Esophagus muscularis mucosa (tissue), 4 donors: Measurements from ENCODE around the gene SPRED1. TPM values are rescaled to one million over a fixed set of nuclear protein-coding genes. Genes with fewer than 3 reads are reported as not detected.

Source experiments
- DNase-seq: peaks from one replicate; pipeline ENCODE4 v3.0.0-alpha.2; 2017; ENCODE audit errors: extremely low spot score
- H3K27ac ChIP-seq, 4 donors: fragments of 200-600 bp; sonication (generic); replicated peaks in 1 of 4; 1 replicate in 3 of 4; 2 replicates in 1 of 4; pipeline ENCODE4 v1.5.1; 2016 to 2019; ENCODE audit warnings: mild to moderate bottlenecking in 1 of 4
- H3K27me3 ChIP-seq, 4 donors: fragments of 200-600 bp; sonication (generic); one replicate each; pipeline versions ENCODE4 v1.5.1 to v1.6.0; 2016 to 2019
- H3K36me3 ChIP-seq, 4 donors: fragments of 200-600 bp; sonication (generic); one replicate each; pipeline ENCODE4 v1.5.1; 2016 to 2019
- H3K4me1 ChIP-seq, 4 donors: fragments of 200-600 bp; sonication (generic); one replicate each; pipeline ENCODE4 v1.5.1; 2016 to 2019
- H3K4me3 ChIP-seq, 4 donors: fragments of 200-600 bp; sonication (generic); 1 replicate in 2 of 4; 2 replicates in 2 of 4; pipeline ENCODE4 v1.5.1; 2016 to 2019; ENCODE audit warnings: mild to moderate bottlenecking in 4 of 4, moderate library complexity in 1 of 4
- H3K9me3 ChIP-seq, 4 donors: fragments of 200-600 bp; sonication (generic); 1 replicate in 3 of 4; 2 replicates in 1 of 4; pipeline ENCODE4 v1.5.1; 2016 to 2019
- CTCF ChIP-seq, 3 experiments: fragments of 200-600 bp in 2 of 3; fragments of 450-650 bp in 1 of 3; sonication (generic) in 2 of 3; IDR thresholded peaks; one replicate each; pipeline ENCODE4 v1.5.1; 2017 to 2019; ENCODE audit warnings: antibody characterized with exemption in 3 of 3, mild to moderate bottlenecking in 2 of 3, moderate library complexity in 1 of 3
- EP300 ChIP-seq: sonication (generic); formaldehyde crosslinking; IDR thresholded peaks from one replicate; pipeline ENCODE4 v1.6.1; 2017; ENCODE audit warnings: antibody characterized with exemption
- POLR2A ChIP-seq: fragments of 450-650 bp; IDR thresholded peaks from one replicate; pipeline ENCODE4 v1.6.1; 2017; ENCODE audit warnings: antibody characterized with exemption, moderate library complexity, mild to moderate bottlenecking, low read depth
- POLR2AphosphoS5 ChIP-seq, 2 donors: sonication (generic); formaldehyde crosslinking; IDR thresholded peaks; one replicate each; pipeline ENCODE4 v1.6.1; 2017; ENCODE audit warnings: antibody characterized with exemption in 2 of 2
- WGBS: methylation state at CpG from one replicate; pipeline ENCODE4 v1.1.5; 2018; 5-methylcytosine and 5-hydroxymethylcytosine counted together
- intact Hi-C: fragments of 100-400 bp; cut with DNase I; formaldehyde crosslinking; loops from one replicate; pipeline ENCODE4 v1.15.1; 2023
- total RNA-seq, 4 donors: library from RNA; depleted of rRNA; stranded (reverse); fragments of >200 nt; gene quantifications; one replicate each; pipeline versions ENCODE4 v1.1.0 to v1.2.1, GENCODE V29; 2016

Gene SPRED1
- total RNA-seq, 4 donors from 2014 or later = 14.5 to 31.1 (median 19.0) TPM

- TF ChIP-seq POLR2A (no peak), CTCF (IDR thresholded peaks at IDR 0.05) (no peak), POLR2AphosphoS5 (IDR thresholded peaks at IDR 0.05) (no peak), EP300 (no peak)
- Histone ChIP-seq H3K4me3 (no peak overlapping the region), H3K36me3 (no peaks in the 10 kb centered on the region), H3K4me1 (peaks cover 14 to 18% (median 17%) of the 10 kb centered on the region in 4 donors), H3K27me3 (no peaks in the 10 kb centered on the region), H3K27ac (peak overlapping the region in 2 of 4 donors; percentile 10 to 31), H3K9me3 (no peaks in the 10 kb centered on the region)
- 21% methylated on average over 1 of the region's 1 CpG for WGBS
- intact Hi-C loops = no loop called here
- no peak for DNase-seq
Observed at GRCh38 chr15:38377636-38378035, 125.0 kb downstream of the SPRED1 start.

GRCh38 chr15:38378161-38378560, 125.5 kb downstream of the SPRED1 start:
- intact Hi-C loops = no loop called here
- DNase-seq = no peak

GRCh38 chr15:38389924-38390542, 137.4 kb downstream of the SPRED1 start:
- Histone ChIP-seq H3K27ac (no peak overlapping the region), H3K4me3 (no peak overlapping the region), H3K27me3 (no peaks in the 10 kb centered on the region), H3K4me1 (no peaks in the 10 kb centered on the region), H3K9me3 (no peaks in the 10 kb centered on the region), H3K36me3 (no peaks in the 10 kb centered on the region)
- no peak for DNase-seq
- intact Hi-C loops = loop anchor here (10.0 kb wide), 1 partner anchor 395 kb away; no protein-coding TSS in a partner anchor
- TF ChIP-seq CTCF (IDR thresholded peaks at IDR 0.05) = peak; percentile 68 to 79 (median 71)
- TF ChIP-seq POLR2A = no peak
- WGBS = 86% methylated on average over 3 of the region's 3 CpGs

More at GRCh38 chr15:38378161-38378560, 125.5 kb downstream of the SPRED1 start:
- TF ChIP-seq POLR2AphosphoS5 (IDR thresholded peaks at IDR 0.05) (peak in 1 of 2 donors; percentile 29), EP300 (no peak)
- H3K27ac ChIP-seq = peak overlapping the region in 2 of 4 donors; percentile 10 to 31
- H3K4me3 ChIP-seq = no peak overlapping the region
- peaks cover 14 to 18% (median 17%) of the 10 kb centered on the region in 4 donors for H3K4me1 ChIP-seq
- H3K27me3 ChIP-seq = no peaks in the 10 kb centered on the region
- H3K36me3 ChIP-seq = no peaks in the 10 kb centered on the region
- WGBS = 28% methylated on average over 10 of the region's 10 CpGs
- H3K9me3 ChIP-seq = no peaks in the 10 kb centered on the region

- no peak for DNase-seq
- Histone ChIP-seq H3K27me3 (no peaks in the 10 kb centered on the region), H3K27ac (no peak overlapping the region), H3K36me3 (no peaks in the 10 kb centered on the region), H3K4me1 (no peaks in the 10 kb centered on the region), H3K9me3 (no peaks in the 10 kb centered on the region), H3K4me3 (no peak overlapping the region)
- intact Hi-C loops = loop anchor here (10.0 kb wide), 1 partner anchor 396 kb away; no protein-coding TSS in a partner anchor
- TF ChIP-seq EP300 (no peak), CTCF (IDR thresholded peaks at IDR 0.05) (no peak), POLR2A (no peak), POLR2AphosphoS5 (IDR thresholded peaks at IDR 0.05) (no peak)
- 76% methylated on average over 2 of the region's 2 CpGs for WGBS
Observed at GRCh38 chr15:38391191-38391590, 138.6 kb downstream of the SPRED1 start.

GRCh38 chr15:38398134-38398533, 145.5 kb downstream of the SPRED1 start:
- peaks cover 0 to 8% (median 0%) of the 10 kb centered on the region in 4 donors for H3K27me3 ChIP-seq
- TF ChIP-seq POLR2AphosphoS5 (IDR thresholded peaks at IDR 0.05) (peak in 1 of 2 donors; percentile 26), CTCF (IDR thresholded peaks at IDR 0.05) (no peak)
- no peak overlapping the region for H3K4me3 ChIP-seq
- peaks cover 0 to 11% (median 7%) of the 10 kb centered on the region in 4 donors for H3K4me1 ChIP-seq
- peak overlapping the region in 1 of 4 donors; percentile 34 for H3K27ac ChIP-seq
- DNase-seq = no peak
- no peaks in the 10 kb centered on the region for H3K36me3 ChIP-seq
- 83% methylated on average over 2 of the region's 2 CpGs for WGBS
- H3K9me3 ChIP-seq = no peaks in the 10 kb centered on the region
- intact Hi-C loops = loop anchor here (10.0 kb wide), 1 partner anchor 403 kb away; no protein-coding TSS in a partner anchor
